ENCODE results near the gene ITIH5.

GRCh38 chr10:7705341-7705740, 38.6 kb upstream of the ITIH5 start:
- TF ChIP-seq, protein P1, sequence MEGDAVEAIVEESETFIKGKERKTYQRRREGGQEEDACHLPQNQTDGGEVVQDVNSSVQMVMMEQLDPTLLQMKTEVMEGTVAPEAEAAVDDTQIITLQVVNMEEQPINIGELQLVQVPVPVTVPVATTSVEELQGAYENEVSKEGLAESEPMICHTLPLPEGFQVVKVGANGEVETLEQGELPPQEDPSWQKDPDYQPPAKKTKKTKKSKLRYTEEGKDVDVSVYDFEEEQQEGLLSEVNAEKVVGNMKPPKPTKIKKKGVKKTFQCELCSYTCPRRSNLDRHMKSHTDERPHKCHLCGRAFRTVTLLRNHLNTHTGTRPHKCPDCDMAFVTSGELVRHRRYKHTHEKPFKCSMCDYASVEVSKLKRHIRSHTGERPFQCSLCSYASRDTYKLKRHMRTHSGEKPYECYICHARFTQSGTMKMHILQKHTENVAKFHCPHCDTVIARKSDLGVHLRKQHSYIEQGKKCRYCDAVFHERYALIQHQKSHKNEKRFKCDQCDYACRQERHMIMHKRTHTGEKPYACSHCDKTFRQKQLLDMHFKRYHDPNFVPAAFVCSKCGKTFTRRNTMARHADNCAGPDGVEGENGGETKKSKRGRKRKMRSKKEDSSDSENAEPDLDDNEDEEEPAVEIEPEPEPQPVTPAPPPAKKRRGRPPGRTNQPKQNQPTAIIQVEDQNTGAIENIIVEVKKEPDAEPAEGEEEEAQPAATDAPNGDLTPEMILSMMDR (IDR thresholded peaks at IDR 0.05): no peak
- no peak for TF ChIP-seq ZFX (IDR thresholded peaks at IDR 0.05; ENCODE audit: borderline replicate concordance)

All from 22Rv1 (cell line).